Gastrocnemius medialis (tissue), 4 donors: Measurements from ENCODE around the gene LARP4B. TPM values are rescaled to one million over a fixed set of nuclear protein-coding genes. Genes with fewer than 3 reads are reported as not detected.

Experiments used
- ATAC-seq, 2 donors: fragments of 150-250 bp; one replicate each; pipeline ENCODE4 v1.9.1; 2016
- DNase-seq, 2 donors: peaks; one replicate each; pipeline ENCODE4 v3.0.0-alpha.2; 2019
- H3K27ac ChIP-seq, 4 donors: fragments of 200-600 bp; sonication (generic); 1 replicate in 1 of 4; 2 replicates in 3 of 4; pipeline ENCODE4 v1.5.1; 2016 to 2018; ENCODE audit warnings: mild to moderate bottlenecking in 2 of 4, moderate library complexity in 1 of 4
- H3K27me3 ChIP-seq, 3 donors: fragments of 200-600 bp; sonication (generic) in 2 of 3; 1 replicate in 1 of 3; 2 replicates in 2 of 3; pipeline versions ENCODE4 v1.5.1 to v1.6.0; 2016 to 2019; ENCODE audit warnings: mild to moderate bottlenecking in 1 of 3, moderate library complexity in 1 of 3
- H3K36me3 ChIP-seq, 2 donors: fragments of 200-600 bp; sonication (generic) in 1 of 2; one replicate each; pipeline ENCODE4 v1.5.1; 2017 to 2018
- H3K4me1 ChIP-seq, 2 donors: fragments of 200-600 bp; sonication (generic) in 1 of 2; one replicate each; pipeline ENCODE4 v1.5.1; 2016 to 2017; ENCODE audit warnings: mild to moderate bottlenecking in 2 of 2
- H3K4me3 ChIP-seq, 4 donors: fragments of 200-600 bp; sonication (generic) in 3 of 4; 1 replicate in 1 of 4; 2 replicates in 3 of 4; pipeline ENCODE4 v1.5.1; 2016 to 2019; ENCODE audit warnings: mild to moderate bottlenecking in 2 of 4
- H3K9me3 ChIP-seq, 3 donors: fragments of 200-600 bp; sonication (generic) in 2 of 3; 1 replicate in 1 of 3; 2 replicates in 2 of 3; pipeline ENCODE4 v1.5.1; 2016 to 2019
- CTCF ChIP-seq, 5 experiments: fragments of 450-650 bp in 3 of 5; fragments of 200-600 bp in 2 of 5; sonication (generic) in 2 of 5; IDR thresholded peaks in 4 of 5; conservative IDR thresholded peaks in 1 of 5; 1 replicate in 4 of 5; 2 replicates in 1 of 5; pipeline ENCODE4 v1.5.1; 2016 to 2019; ENCODE audit warnings: antibody characterized with exemption in 5 of 5, mild to moderate bottlenecking in 3 of 5, moderate library complexity in 3 of 5
- POLR2A ChIP-seq, 2 donors: fragments of 450-650 bp; IDR thresholded peaks; one replicate each; pipeline ENCODE4 v1.6.1; 2017; ENCODE audit warnings: antibody characterized with exemption in 2 of 2, mild to moderate bottlenecking in 2 of 2, moderate library complexity in 2 of 2
- in situ Hi-C, 4 donors: fragments of 200-750 bp; cut with MboI; loops; one replicate each; pipeline versions ENCODE4 v1.15.0 to v1.8.0; 2017; ENCODE audit warnings: low sequenced_read_pairs in 4 of 4
- intact Hi-C: fragments of 100-400 bp; cut with DNase I; formaldehyde crosslinking; loops from one replicate; pipeline ENCODE4 v1.15.1; 2023; ENCODE audit warnings: low total_unique reads
- total RNA-seq, 4 donors: library from RNA; depleted of rRNA; stranded (reverse); fragments of >200 nt; gene quantifications; one replicate each; pipeline versions ENCODE4 v1.1.0 to v1.2.3, GENCODE V29; 2016

LARP4B gene
- total RNA-seq, 4 donors from 2014 or later = 29.7 to 45.6 (median 40.0) TPM

GRCh38 chr10:917999-918398 lies 13.5 kb downstream of the LARP4B start:
- TF ChIP-seq CTCF (IDR thresholded peaks at IDR 0.05 in 4 of 5, conservative IDR thresholded peaks at IDR 0.05 in 1 of 5) (no peak), POLR2A (IDR thresholded peaks at IDR 0.05) (no peak)
- Histone ChIP-seq H3K4me3 (no peak overlapping the region), H3K9me3 (no peaks in the 10 kb centered on the region), H3K36me3 (no peaks in the 10 kb centered on the region), H3K27ac (no peak overlapping the region), H3K4me1 (peaks cover 8 to 12% of the 10 kb centered on the region in 2 donors), H3K27me3 (no peaks in the 10 kb centered on the region)
- ATAC-seq (no peak), DNase-seq (no peak)
- intact Hi-C loops (no loop called here), in situ Hi-C loops (no loop called here)

- H3K27me3 ChIP-seq = no peaks in the 10 kb centered on the region
- ATAC-seq (no peak), DNase-seq (no peak)
- intact Hi-C loops (no loop called here), in situ Hi-C loops (no loop called here)
- TF ChIP-seq POLR2A (IDR thresholded peaks at IDR 0.05) (no peak), CTCF (IDR thresholded peaks at IDR 0.05 in 4 of 5, conservative IDR thresholded peaks at IDR 0.05 in 1 of 5) (no peak)
- H3K27ac ChIP-seq = no peak overlapping the region
- no peaks in the 10 kb centered on the region for H3K36me3 ChIP-seq
- H3K4me3 ChIP-seq = no peak overlapping the region
- no peaks in the 10 kb centered on the region for H3K9me3 ChIP-seq
- peaks cover 8 to 12% of the 10 kb centered on the region in 2 donors for H3K4me1 ChIP-seq
These were observed 14.1 kb downstream of the LARP4B start for GRCh38 chr10:917416-917720.

GRCh38 chr10:916716-917415 lies 14.6 kb downstream of the LARP4B start:
- Histone ChIP-seq H3K36me3 (no peaks in the 10 kb centered on the region), H3K27me3 (no peaks in the 10 kb centered on the region), H3K27ac (no peak overlapping the region), H3K4me3 (no peak overlapping the region), H3K9me3 (no peaks in the 10 kb centered on the region), H3K4me1 (peaks cover 8% of the 10 kb centered on the region in 2 donors)
- no peak for ATAC-seq
- TF ChIP-seq CTCF (IDR thresholded peaks at IDR 0.05 in 4 of 5, conservative IDR thresholded peaks at IDR 0.05 in 1 of 5) (no peak), POLR2A (IDR thresholded peaks at IDR 0.05) (no peak)
- in situ Hi-C loops = no loop called here
- no peak for DNase-seq
- intact Hi-C loops = no loop called here

- Histone ChIP-seq H3K4me3 (no peak overlapping the region), H3K9me3 (no peaks in the 10 kb centered on the region), H3K27ac (no peak overlapping the region), H3K36me3 (peaks cover 0 to 7% of the 10 kb centered on the region in 2 donors), H3K27me3 (no peaks in the 10 kb centered on the region), H3K4me1 (peaks cover 3 to 18% of the 10 kb centered on the region in 2 donors)
- intact Hi-C loops = no loop called here
- no peak for ATAC-seq
- DNase-seq = no peak
- in situ Hi-C loops = no loop called here
- TF ChIP-seq CTCF (IDR thresholded peaks at IDR 0.05 in 4 of 5, conservative IDR thresholded peaks at IDR 0.05 in 1 of 5) (no peak), POLR2A (IDR thresholded peaks at IDR 0.05) (no peak)
These were observed 21.7 kb downstream of the LARP4B start for GRCh38 chr10:909831-910230.

- DNase-seq (no peak), ATAC-seq (no peak)
- peaks cover 0 to 7% of the 10 kb centered on the region in 2 donors for H3K36me3 ChIP-seq
- in situ Hi-C loops = no loop called here
- no peak overlapping the region for H3K4me3 ChIP-seq
- TF ChIP-seq CTCF (IDR thresholded peaks at IDR 0.05 in 4 of 5, conservative IDR thresholded peaks at IDR 0.05 in 1 of 5) (no peak), POLR2A (IDR thresholded peaks at IDR 0.05) (no peak)
- intact Hi-C loops = no loop called here
- no peak overlapping the region for H3K27ac ChIP-seq
- H3K4me1 ChIP-seq = peaks cover 3 to 18% of the 10 kb centered on the region in 2 donors
- no peaks in the 10 kb centered on the region for H3K27me3 ChIP-seq
- no peaks in the 10 kb centered on the region for H3K9me3 ChIP-seq
These were observed 25.5 kb downstream of the LARP4B start for GRCh38 chr10:905972-906371.
